Keratinocyte (primary cell): ENCODE data around the gene CHN2. TPM values are rescaled to one million over a fixed set of nuclear protein-coding genes. Genes with fewer than 3 reads are reported as not detected.

Experiments
- DNase-seq: peaks from one replicate; pipeline ENCODE4 v3.0.0-alpha.2; 2011; ENCODE audit warnings: low read depth, missing footprints, low spot score
- FAIRE-seq: peaks from 2 replicates; lab custom pipeline; 2011; peaks lifted over from hg19 to GRCh38; lab: Jason Lieb, UNC
- H2AFZ ChIP-seq: 2 replicates; pipeline ENCODE4 v1.6.0; 2012; ENCODE audit warnings: low read length, control low read depth, inconsistent platforms; ENCODE audit not compliant: control insufficient read depth
- H3K27ac ChIP-seq: 2 replicates; pipeline ENCODE4 v1.5.1; 2011; ENCODE audit warnings: low read length; ENCODE audit not compliant: control insufficient read depth, insufficient read depth
- H3K27me3 ChIP-seq: 3 replicates; pipeline ENCODE4 v1.6.0; 2011; ENCODE audit warnings: low read length; ENCODE audit not compliant: control insufficient read depth, insufficient read depth; ENCODE audit errors: extremely low read depth
- H3K36me3 ChIP-seq, 2 experiments: 2 replicates in 1 of 2; 3 replicates in 1 of 2; pipeline ENCODE4 v1.5.1; 2011; ENCODE audit warnings: low read length in 2 of 2, mild to moderate bottlenecking in 1 of 2; ENCODE audit not compliant: control insufficient read depth in 2 of 2, insufficient read depth in 2 of 2; ENCODE audit errors: extremely low read depth in 1 of 2
- H3K4me1 ChIP-seq: 3 replicates; pipeline ENCODE4 v1.5.1; 2011; ENCODE audit warnings: low read length; ENCODE audit not compliant: control insufficient read depth, insufficient read depth; ENCODE audit errors: extremely low read depth
- H3K4me2 ChIP-seq: 3 replicates; pipeline ENCODE4 v1.6.0; 2011; ENCODE audit warnings: low read depth, low read length; ENCODE audit not compliant: control insufficient read depth, insufficient read depth; ENCODE audit errors: extremely low read depth
- H3K4me3 ChIP-seq, 3 experiments: fragments of 200-600 bp in 1 of 3; sonication (generic) in 1 of 3; 2 replicates in 2 of 3; 3 replicates in 1 of 3; pipeline ENCODE4 v1.5.1; 2011 to 2016; ENCODE audit warnings: low read length in 3 of 3, mild to moderate bottlenecking in 3 of 3, control low read depth in 2 of 3, inconsistent platforms in 1 of 3, low read depth in 1 of 3, mixed read lengths in 1 of 3, mixed run types in 1 of 3, moderate library complexity in 1 of 3; ENCODE audit not compliant: control insufficient read depth in 2 of 3, insufficient read depth in 2 of 3; ENCODE audit errors: extremely low read depth in 1 of 3
- H3K79me2 ChIP-seq: 2 replicates; pipeline ENCODE4 v1.6.0; 2012; ENCODE audit warnings: low read length; ENCODE audit not compliant: control insufficient read depth, insufficient read depth
- H3K9ac ChIP-seq: 3 replicates; pipeline ENCODE4 v1.6.0; 2011; ENCODE audit warnings: low read length; ENCODE audit not compliant: control insufficient read depth, insufficient read depth; ENCODE audit errors: extremely low read depth
- H3K9me1 ChIP-seq: 3 replicates; pipeline ENCODE4 v1.6.0; 2011; ENCODE audit warnings: low read length; ENCODE audit not compliant: control insufficient read depth, insufficient read depth; ENCODE audit errors: extremely low read depth
- H3K9me3 ChIP-seq: 2 replicates; pipeline ENCODE4 v1.5.1; 2012; ENCODE audit warnings: low read depth, low read length; ENCODE audit not compliant: control insufficient read depth
- H4K20me1 ChIP-seq: 3 replicates; pipeline ENCODE4 v1.6.0; 2011; ENCODE audit warnings: low read length; ENCODE audit not compliant: control insufficient read depth, insufficient read depth; ENCODE audit errors: extremely low read depth
- EZH2 ChIP-seq: IDR thresholded peaks from one replicate; pipeline ENCODE4 v1.6.1; 2012; ENCODE audit warnings: inconsistent platforms, mild to moderate bottlenecking, low read length, moderate library complexity
- dilution Hi-C: fragments of 300-500 bp; cut with MboI; formaldehyde crosslinking; loops from one replicate; pipeline ENCODE4 v1.7.0; 2020; ENCODE audit warnings: low sequenced_read_pairs; ENCODE audit not compliant: extremely low pct_ligation_motif_present
- polyA plus RNA-seq, 5 experiments: library from polyadenylated mRNA; depleted of rRNA in 3 of 5; stranded (reverse) in 3 of 5; stranded (forward) in 1 of 5; unstranded in 1 of 5; fragments of >200 nt; gene quantifications; 1 replicate in 1 of 5; 2 replicates in 3 of 5; 3 replicates in 1 of 5; pipeline versions ENCODE4 v1.2.1 to v1.2.3, GENCODE V29; 2011 to 2012; ENCODE audit warnings: missing spikeins in 2 of 5, low read depth in 1 of 5, low replicate concordance in 1 of 5
- TF ChIP-seq, protein P1 (sequence below), 3 experiments: IDR thresholded peaks in 1 of 3; conservative IDR thresholded peaks in 1 of 3; optimal IDR thresholded peaks in 1 of 3; 2 replicates in 2 of 3; 3 replicates in 1 of 3; pipeline versions ENCODE3 to v1.5.1; 2011; ENCODE audit warnings: low read length in 3 of 3, mild to moderate bottlenecking in 3 of 3, moderate library complexity in 2 of 3, control low read depth in 1 of 3, inconsistent platforms in 1 of 3; ENCODE audit not compliant: insufficient read depth in 2 of 3; ENCODE audit errors: extremely low read depth in 1 of 3

CHN2 gene
- polyA plus RNA-seq, 1 donor (not counting 4 experiments of a cell fraction or from before 2014, with no cell fraction given) = 1.8 TPM

DNA sequence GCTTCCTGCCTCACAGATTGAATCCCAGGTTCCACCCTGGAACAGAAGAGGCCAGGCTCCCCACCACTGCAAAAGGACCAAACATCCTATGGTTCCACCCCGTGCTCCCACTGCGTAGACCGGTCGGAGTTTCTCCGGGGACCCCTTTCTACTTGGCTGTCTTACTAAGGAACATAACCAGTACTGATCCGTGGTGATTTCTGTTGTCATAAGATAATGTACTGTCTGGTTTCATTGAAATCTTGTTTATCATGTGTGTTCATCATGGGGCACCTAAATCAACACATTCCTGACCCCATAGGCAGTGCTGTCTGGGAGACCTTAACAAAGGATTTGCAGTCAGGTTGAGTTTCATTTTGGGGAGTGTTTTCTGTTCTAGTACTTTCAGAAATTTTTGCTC lies 104.5 kb downstream of the CHN2 start:
- no peak overlapping the region for H3K4me2 ChIP-seq
- H4K20me1 ChIP-seq = no peaks in the 10 kb centered on the region
- H3K9ac ChIP-seq = no peak overlapping the region
- H2AFZ ChIP-seq = no peak overlapping the region
- no peaks in the 10 kb centered on the region for H3K79me2 ChIP-seq
- H3K9me3 ChIP-seq = no peaks in the 10 kb centered on the region
- no peaks in the 10 kb centered on the region for H3K36me3 ChIP-seq
- FAIRE-seq (no peak), DNase-seq (no peak)
- H3K4me1 ChIP-seq = peaks cover 11% of the 10 kb centered on the region
- dilution Hi-C loops = no loop called here
- no peaks in the 10 kb centered on the region for H3K27me3 ChIP-seq
- H3K27ac ChIP-seq = no peak overlapping the region
- TF ChIP-seq, protein P1, sequence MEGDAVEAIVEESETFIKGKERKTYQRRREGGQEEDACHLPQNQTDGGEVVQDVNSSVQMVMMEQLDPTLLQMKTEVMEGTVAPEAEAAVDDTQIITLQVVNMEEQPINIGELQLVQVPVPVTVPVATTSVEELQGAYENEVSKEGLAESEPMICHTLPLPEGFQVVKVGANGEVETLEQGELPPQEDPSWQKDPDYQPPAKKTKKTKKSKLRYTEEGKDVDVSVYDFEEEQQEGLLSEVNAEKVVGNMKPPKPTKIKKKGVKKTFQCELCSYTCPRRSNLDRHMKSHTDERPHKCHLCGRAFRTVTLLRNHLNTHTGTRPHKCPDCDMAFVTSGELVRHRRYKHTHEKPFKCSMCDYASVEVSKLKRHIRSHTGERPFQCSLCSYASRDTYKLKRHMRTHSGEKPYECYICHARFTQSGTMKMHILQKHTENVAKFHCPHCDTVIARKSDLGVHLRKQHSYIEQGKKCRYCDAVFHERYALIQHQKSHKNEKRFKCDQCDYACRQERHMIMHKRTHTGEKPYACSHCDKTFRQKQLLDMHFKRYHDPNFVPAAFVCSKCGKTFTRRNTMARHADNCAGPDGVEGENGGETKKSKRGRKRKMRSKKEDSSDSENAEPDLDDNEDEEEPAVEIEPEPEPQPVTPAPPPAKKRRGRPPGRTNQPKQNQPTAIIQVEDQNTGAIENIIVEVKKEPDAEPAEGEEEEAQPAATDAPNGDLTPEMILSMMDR (optimal IDR thresholded peaks at IDR 0.05 in 1 of 3, IDR thresholded peaks at IDR 0.05 in 1 of 3, conservative IDR thresholded peaks at IDR 0.05 in 1 of 3; ENCODE audit: extremely low read depth in 1 of 3, insufficient read depth in 2 of 3, low read length in 3 of 3) = no peak
- TF ChIP-seq EZH2 = no peak
- H3K4me3 ChIP-seq = no peak overlapping the region
- no peaks in the 10 kb centered on the region for H3K9me1 ChIP-seq

DNA sequence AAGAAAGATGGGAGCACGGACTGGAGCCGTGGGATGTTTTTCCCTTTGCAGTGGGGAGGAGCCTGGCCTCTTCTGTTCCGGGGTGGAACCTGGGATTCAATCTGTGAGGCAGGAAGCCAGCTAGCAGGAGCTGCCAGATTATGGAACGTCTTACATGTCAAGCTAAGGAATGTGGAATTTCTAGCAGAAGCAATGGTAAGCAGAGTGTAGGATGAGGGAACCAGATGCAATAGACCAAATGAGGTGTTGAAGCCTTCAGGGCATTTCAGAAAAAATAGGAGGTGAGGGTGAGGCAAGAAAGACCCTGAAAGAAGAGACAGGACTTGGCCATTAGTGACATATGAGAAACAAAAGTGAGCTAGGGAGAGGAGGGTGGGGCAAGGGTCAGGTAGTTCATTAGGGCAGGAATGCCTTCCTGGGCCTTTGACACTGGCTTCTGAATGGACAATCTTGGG lies 105.5 kb downstream of the CHN2 start:
- Histone ChIP-seq H3K4me1 (peaks cover 20% of the 10 kb centered on the region), H2AFZ (peak overlapping the region; percentile 16), H3K4me3 (no peak overlapping the region), H3K9me1 (no peaks in the 10 kb centered on the region), H3K36me3 (no peaks in the 10 kb centered on the region), H4K20me1 (no peaks in the 10 kb centered on the region), H3K79me2 (no peaks in the 10 kb centered on the region), H3K9me3 (no peaks in the 10 kb centered on the region), H3K9ac (no peak overlapping the region), H3K27me3 (no peaks in the 10 kb centered on the region), H3K4me2 (peak overlapping the region; percentile 34), H3K27ac (no peak overlapping the region)
- no peak for DNase-seq
- no peak for TF ChIP-seq EZH2
- TF ChIP-seq, protein P1 (optimal IDR thresholded peaks at IDR 0.05 in 1 of 3, IDR thresholded peaks at IDR 0.05 in 1 of 3, conservative IDR thresholded peaks at IDR 0.05 in 1 of 3; ENCODE audit: extremely low read depth in 1 of 3, insufficient read depth in 2 of 3, low read length in 3 of 3) = no peak
- FAIRE-seq = peak; percentile 55
- dilution Hi-C loops = no loop called here
